OCI-M1 (cell line): ENCODE measurements around the gene LZTFL1.

Source experiments
- DNase-seq: peaks from one replicate; lab custom pipeline; 2025; lab: John Stamatoyannopoulos, UW

Gene LZTFL1, protein sequence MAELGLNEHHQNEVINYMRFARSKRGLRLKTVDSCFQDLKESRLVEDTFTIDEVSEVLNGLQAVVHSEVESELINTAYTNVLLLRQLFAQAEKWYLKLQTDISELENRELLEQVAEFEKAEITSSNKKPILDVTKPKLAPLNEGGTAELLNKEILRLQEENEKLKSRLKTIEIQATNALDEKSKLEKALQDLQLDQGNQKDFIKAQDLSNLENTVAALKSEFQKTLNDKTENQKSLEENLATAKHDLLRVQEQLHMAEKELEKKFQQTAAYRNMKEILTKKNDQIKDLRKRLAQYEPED

DNA sequence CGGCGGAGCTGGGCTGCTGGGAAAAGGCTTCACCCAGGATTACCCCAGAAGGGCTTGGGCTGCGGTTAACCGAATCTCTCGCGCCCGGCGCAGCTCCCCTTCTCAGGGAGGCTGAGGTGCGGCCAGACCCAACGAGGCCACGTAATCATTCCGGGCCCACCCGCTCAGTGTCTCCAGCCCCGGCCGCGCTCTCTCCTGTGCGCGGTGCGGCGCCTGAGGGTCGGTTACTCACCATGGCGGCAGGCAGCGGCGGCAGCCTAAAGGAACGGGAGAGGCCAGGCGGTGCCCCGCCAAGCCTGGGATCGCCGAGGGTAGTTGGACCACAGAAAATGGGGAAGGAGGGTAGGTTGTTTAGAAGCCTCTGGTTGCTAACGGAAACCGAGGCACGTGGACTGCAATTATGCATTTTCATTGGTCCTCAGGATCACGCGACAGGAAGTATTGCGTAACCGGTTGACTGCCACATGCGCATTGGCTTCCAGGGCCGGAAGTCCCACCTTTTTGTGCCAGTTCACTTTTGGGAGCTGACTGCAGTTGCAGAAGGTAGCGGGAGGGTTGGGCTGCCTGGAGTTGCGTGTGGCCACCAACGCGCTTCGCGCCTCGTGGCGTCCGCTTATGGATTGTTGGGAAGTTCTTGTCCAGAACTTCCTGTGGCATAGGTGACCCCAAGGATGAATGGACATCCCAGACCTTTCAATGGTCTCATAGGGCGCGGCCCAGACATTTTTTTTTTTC lies at the start of gene LZTFL1:
LZTFL1 (minus strand) TSS at position 363 of the 735 bp plus-strand sequence; CDS start at position 235, 128 bp downstream.
- DNase-seq = peak; percentile 98

DNA sequence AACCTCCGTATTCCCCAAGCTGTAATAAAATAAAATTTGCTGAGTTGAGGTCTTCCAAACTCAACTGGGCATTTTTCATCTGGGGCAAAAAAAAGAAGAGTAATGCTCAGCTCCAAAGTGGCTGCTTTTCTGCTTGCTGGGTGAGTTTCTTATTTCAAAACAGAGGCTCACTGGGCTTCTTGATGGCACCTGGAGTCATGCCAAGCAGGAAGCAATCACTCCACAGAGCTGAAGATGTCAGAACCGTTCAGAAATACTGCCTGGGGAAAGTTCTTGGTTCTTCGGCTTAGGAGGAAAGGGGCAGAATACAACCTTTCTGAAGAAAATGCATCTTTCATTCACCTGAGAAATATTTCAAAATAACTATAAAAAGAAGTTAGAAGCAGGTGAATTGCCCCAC lies 48.5 kb upstream of the LZTFL1 start:
- no peak for DNase-seq

DNA sequence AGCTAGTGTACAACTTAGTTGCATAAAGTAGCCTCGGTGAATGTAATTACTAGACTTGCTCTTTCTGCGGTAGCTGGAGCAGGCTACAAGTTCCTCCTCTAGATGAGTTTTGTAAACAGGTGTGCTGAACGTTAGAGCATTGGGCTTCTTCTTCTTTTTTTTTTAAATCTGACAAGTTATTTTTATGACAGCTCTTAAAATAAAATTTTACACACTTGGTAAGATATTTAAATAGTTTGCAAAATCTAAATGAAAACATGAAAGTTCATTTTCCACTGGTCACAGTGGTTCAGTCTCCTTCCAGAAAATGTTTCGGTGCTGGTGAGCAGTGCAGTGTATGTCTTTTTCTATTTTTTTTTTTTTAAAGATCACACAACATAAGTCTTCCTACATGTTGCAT lies 47.4 kb upstream of the LZTFL1 start:
- DNase-seq = no peak

DNA sequence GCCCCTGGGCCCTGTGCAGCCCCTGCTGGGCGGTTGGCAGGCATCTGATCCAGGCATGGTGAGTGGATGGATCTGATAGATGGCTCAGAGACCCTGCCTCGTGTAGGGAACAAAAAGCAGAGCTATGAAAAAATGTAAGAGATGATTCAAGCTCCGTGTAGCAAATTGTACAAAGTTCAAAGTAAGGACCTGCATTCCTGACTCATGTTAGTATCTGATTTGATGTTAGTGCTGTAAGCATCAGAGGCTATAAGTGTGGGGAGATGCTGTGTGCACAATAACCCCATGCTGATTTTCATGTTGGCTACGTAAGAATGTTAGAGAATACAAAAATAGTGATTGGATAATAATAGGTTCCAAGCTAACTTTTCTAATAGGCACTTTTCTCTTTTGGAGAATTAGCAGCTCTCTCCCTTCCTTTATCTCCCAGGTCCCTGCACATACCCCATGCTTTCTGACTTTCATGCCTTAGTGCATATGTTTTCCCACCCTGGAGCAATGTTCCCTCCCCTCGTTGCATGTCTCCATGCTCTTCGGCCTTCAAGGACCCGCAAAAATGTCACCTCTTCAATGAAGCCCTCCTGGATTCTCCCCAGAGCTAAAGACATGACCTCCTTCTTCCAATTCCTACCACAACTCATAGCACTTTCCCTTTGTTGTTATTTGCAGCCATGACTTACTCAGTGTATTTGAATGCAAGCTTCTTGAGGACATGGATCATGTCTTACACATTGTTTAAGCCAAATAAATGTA lies 46.0 kb upstream of the LZTFL1 start:
- DNase-seq = no peak

DNA sequence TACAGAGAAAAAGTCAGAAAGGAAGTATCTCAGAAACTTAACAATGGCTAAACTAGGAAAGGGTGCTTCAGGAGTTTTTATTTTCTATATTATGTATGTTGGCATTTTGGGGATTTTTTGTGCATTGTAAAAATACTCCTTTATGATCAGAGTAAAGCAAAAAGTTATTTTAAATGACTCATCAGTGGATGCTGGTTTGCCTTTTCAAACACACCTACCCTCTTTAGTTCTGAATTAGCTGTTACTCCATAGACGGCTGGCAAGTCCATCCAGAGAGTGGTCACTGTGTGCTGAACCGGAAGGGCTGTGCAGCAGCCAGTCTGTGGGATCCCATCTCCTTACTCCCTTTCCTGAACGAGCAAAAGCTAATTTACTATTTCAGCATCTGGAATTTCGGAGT lies 45.4 kb upstream of the LZTFL1 start:
- no peak for DNase-seq

DNA sequence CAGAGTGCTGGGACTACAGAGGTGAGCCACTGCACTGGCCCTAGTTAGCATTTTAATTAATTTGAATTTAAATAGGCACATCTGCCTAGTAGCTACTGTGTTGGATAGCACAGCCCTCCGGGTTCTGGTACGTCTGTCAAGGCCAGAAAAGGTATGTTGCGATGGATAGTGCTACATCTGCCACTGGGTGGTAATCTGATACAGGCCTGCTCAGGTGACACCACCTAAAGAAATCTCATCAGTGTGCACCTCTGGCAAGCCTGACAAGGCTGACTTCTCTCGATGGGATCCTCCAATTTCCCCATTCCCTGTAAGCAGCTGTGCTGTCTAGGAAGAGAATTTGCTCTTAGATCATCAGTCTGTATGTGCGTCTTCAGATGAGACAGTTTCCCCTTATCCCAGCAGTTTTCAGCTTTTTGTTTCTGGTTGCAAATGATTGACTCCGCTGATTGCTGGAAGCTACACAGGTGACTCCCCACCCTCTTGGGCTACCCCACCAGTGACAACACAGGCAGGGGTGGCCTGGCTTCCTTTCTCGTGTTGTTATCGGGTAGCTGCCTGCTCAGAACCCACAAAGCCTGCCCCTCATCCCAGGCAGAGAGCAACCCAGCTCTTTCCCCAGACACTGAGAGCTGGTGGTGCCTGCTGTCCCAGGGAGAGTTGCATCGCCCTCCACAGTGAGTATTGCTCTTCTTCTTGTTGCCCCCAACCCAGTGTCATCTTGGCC lies 44.2 kb upstream of the LZTFL1 start, which contains the start of gene CCR9:
CCR9 (plus strand) TSS at position 565 of the 727 bp plus-strand sequence. CDS start 8,391 bp downstream, outside the sequence.
- no peak for DNase-seq

DNA sequence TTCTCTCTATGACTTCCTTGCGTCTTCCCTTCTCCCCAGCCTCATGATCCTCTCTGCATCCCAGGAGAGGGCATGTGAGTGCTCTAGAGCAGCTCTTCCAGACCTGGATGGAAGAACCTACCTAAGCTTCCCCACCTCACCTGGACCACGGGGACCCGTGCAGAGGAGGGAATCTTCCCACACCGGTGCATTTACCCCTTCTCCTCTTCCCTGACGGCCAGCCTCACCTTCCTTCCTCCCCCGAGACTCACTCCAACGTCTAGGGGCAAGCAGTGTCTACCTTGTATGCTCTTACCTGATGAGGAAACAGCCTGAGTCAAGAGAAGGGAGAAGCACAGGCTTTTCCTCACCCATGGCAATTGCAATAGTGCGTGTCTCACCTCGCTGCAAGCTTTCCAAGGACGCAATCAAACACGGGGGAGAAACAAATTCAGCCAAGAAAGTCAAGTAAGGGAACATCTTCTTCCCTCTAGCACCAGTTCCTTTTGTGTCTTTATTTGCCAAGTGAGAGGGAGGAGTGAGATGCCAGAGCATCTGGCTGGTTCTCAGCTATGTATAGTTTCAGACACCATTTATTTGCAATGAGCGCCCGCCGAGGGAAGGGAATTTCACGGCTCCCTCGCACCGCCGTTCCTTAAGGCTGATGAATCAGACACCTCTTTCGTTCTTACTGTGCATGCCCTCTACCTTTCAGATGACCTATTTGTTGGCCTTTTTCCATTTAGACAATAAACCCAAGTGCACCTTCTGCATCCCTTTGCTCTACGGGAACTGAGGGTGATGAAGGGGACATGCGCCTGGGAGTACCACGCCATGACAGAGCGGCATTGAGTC lies 42.7 kb upstream of the LZTFL1 start:
- no peak for DNase-seq

DNA sequence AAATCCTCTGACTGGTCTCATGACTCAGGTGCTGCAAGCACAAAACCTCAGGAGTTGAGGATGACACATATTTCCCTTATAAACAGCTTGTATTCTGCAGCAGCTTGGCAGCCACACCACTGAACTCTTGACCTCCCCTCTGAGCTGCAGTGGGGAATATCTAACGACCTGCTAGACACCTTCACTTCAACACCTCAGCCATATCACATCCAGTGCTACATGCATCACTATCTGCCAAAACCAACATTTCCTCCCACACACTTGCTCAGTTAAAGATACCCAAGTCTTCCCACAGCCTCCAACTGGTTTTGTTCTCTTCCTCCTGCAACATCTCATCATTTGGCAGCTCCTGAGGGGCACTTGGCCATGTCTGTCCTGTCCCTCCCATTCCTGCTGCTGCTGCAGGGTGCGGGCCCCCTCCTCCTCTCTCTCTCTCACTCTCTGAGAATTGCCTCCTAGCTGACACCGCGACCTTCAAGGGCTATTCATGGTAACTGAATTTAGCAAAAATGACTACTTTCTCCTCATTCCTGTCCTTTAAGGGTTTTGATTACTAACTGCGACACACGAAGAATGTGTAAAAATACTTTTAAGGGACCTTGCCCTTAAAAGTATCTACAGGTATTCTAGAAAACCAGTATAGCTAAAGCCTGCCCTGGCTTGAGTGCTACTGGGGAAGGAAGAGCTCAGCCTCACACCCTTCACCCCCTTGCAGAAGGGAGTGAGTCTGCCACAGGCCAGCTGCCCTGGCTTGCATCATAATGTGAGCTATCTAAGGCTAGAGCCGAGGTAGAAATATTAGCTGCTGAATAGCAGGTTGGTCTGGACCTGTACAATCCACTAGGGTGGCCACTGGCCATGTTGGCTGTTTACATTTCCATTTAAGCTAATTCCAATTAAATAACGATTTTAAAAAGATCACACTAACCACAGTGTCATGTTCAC lies 39.4 kb upstream of the LZTFL1 start:
- peak; percentile 57 for DNase-seq

DNA sequence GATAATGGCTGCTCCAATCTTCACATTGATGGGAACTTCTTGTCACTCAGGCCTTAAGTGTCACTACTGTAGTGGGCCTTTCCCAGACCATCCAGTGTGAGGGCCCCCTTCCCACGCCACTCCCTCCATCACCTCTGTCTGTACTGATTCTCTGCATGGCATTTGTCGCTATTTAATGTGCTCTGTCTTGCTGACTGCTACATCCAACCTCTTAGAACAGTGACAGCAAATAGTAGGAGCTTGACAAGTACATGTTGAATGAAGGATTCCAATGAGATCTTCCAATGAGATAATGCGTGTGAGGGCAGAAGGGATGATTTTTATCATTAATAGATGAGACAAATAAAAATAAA lies 38.8 kb upstream of the LZTFL1 start:
- DNase-seq = no peak

DNA sequence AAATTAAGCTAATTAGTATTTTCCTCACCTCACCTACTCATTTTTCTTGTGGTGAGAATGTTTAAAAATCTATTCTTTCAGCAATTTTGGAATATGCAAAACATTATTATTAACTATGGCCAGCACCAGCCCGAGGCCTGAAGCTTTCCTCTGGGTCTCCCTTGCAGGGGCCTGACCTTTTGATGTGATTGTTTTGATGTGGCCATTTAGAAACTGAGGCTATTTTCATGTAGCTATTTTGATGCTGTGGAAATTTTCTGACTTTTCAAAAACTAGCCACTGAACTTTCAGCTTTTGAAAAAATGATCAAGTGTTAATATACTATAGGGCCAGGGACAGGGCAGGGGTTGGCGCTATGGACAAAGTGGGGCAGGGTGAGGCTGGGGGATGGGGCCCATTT lies 36.2 kb upstream of the LZTFL1 start:
- no peak for DNase-seq

DNA sequence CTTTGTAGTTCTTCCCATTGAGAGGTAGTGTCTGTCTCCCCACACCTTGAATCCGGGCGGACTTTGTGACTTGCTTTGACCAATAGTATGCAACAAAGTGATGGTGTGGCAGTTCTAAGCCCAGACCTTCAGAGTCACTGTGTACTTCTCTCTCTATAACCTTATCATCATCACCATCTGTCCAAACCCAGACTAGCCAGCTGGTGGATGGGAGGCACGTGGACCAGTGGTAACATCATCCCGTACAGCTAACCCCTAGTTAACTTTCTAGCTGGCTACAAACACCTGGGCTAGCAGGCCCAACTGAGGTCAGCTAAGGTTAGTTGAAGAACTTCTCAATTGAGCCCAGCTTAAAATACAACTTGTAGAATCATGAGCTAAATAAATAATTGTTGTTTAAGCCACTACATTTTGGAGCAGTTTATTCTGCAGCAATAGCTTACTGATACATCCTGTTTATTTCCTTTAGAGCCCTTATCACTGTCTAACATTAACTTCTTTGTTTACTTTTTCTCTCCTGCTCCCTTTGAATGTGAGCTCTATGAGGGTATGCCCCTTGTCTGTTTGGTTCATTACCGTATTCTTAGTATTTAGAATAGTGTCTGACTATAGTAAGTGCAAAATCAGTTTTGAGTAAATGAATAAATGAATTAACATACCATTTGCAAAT lies 32.9 kb upstream of the LZTFL1 start:
- DNase-seq = peak; percentile 16

DNA sequence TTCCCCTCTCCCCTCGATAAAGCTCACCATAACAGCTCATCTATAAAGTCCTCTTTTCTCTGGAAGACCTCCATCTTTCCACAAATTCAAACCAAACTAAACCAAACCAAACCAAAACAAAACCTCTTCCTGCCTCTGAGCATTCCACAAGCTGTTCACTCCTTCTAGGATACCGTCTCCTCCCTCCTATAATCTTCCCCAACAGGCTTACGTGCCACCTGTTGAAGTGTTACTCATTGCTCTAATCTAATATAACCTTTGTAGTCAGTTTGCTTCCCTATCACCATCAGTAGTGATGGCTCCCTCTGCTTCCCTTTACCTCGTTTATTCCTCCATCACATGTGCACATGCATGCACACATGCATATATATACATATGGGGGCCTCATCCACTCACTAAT lies 31.7 kb upstream of the LZTFL1 start:
- DNase-seq = no peak

DNA sequence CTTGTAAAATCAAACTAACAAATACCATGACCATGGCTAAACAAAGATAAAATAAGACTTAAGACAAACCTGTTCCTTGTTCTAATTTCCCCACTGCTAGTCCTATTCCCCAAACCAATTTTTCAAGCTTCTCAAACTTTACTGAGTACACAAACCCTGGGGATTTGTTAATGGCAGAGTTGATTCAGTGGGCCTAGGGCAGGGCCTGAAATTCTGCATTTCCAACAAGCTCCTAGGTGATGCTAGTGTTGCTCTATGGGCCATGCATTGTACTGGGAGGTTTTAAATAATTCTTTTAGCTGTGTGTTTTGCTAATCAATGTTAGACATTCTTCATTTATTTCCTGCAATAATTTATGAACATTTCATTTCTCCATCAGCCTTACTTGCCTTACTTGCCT lies 31.1 kb upstream of the LZTFL1 start:
- DNase-seq = no peak

DNA sequence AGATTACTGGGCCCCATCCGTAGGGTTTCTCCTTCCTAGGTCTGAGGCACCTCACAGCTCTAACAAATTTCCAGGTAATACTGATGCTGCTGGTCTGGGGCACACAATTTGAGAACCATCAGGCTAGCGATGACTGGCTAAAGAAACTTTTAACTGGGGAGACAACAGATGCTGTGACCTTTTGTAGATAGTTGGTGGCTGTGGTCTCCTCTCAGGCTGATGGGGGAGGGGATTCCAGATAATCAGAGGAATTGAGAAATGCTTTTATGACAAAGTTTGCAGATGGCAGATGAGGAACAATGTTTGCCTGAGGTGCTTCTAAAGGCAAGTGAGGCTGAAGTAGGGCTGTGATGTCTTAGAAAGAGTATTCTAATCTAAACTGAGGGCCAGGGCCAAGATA lies 30.6 kb upstream of the LZTFL1 start:
- DNase-seq = peak; percentile 54

DNA sequence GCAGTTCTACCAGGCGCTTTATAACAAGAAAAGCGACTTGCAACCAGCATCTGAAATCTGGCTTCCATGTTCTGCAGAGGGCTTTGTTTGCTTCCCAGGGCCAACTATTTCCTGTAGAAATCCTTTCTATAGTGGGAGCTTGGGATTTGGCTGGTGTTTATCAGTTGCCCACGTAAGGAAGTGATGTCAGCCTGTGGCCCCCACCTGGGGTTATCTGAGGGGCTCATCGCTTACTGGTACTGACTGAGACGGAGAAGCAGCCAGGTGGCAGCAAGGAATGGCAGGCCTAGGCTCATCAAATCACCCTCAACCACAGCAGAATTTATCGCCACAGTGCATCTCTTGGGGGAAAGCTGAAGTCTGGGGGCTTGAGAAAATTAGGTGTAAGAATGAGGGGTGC lies 29.9 kb upstream of the LZTFL1 start:
- DNase-seq = no peak

DNA sequence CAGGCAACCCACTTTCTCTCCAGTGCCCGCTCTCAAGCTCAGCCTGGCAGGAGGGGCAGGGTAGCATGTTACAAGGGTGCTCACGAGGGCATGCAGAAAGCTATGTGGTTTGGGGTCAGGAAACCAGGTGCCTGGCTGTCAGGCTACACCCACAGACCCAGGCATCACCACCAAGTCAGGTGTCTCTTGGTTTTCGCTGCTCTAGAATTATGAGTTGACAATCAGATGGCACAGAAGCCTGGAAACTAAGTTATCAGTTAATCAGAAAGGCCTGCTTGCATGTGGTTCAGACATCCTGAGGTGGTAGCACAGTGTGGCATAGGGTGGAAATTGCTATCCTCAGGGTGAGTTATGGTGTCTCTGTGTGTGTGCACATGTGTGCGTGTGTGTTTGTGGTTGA lies 28.2 kb upstream of the LZTFL1 start:
- no peak for DNase-seq

DNA sequence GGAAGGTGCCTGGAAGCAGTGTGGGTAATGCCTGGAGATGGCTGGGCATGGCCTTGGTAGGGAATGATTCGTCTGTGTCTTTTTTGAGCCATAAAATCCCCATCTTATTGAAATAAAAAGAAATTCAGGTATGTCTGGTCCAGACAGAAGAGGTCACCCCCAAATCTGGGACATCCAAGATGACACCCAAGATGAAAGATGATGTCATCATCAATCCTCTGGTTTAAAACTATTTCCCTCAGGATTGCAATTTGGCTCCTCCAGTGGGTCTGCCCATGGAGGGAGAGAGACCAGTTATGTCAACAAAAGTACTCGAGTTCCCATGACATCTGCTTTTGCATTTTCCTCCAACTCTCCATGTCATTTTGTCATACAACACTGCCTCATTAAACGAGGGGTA lies 27.7 kb upstream of the LZTFL1 start:
- DNase-seq = no peak

DNA sequence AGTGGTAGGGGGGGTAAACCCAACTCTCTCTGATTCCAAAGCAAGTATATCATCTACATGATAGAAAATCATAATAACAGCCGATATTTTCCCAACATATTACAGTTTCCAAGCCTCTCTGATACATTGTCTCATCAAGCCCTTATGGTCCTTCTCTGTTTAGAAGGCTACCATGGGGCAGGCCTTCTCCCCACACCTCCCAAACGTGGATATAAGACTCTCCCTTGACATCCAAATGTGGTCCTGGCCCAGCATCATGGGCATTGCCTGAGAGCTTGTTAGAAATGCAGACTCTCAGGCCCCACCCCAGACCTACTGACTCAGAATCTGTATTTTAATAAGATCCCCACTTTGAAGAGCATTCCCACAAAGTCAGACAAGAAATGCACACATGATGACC lies 26.7 kb upstream of the LZTFL1 start:
- DNase-seq = no peak

DNA sequence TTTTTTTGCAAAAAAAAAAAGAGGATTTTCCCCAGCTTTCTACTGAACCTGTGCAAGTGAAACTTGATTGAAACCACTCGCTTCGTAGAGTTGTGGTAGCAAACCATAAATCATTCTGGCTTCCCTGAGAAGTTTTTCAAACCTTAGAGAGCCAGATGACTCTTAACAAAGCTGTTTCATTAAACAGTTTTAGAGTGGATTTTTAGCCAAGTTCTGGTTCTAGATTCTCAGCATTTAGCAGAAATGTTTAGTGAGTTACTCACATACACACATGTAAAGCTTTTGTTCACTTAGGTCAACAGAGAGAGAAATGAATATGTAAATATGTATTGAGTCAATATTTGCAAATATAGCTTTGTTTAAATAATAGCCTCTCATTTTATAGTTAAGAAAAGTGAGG lies 26.3 kb upstream of the LZTFL1 start:
- DNase-seq = no peak

DNA sequence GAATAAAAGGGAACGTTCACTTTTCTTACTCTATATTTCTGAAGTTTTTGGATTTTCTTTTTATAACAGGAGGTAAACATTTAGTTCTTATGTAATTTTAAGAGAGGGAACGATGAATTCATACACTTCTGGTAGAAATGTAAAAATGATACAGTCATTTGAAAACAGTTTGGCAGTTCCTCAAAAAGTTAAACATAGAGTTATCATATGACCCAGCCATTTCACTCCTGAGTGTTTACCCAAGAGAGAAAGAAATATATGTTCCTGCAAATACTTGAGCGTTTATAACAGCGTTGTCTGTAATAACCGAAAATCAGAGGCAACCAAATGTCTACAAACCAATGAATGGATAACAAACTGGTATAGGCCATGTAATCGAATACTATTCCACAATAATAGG lies 23.6 kb upstream of the LZTFL1 start:
- no peak for DNase-seq
